GM12865 (cell line): ENCODE results near the gene UBE2Z.

Source experiments
- DNase-seq: peaks from one replicate; pipeline ENCODE4 v3.0.0; 2010; ENCODE audit warnings: low read depth
- H3K4me3 ChIP-seq: 2 replicates; pipeline ENCODE4 v1.5.1; 2011; ENCODE audit warnings: mild to moderate bottlenecking, low read depth, low read length, control low read depth
- CTCF ChIP-seq: IDR thresholded peaks from 2 replicates; pipeline ENCODE4 v1.5.1; 2011; ENCODE audit warnings: low read length, control low read depth, low read depth, inconsistent platforms; ENCODE audit not compliant: insufficient read depth; ENCODE audit errors: missing control alignments

UBE2Z gene

GRCh38 chr17:48890086-48890485 is 18.1 kb upstream of the UBE2Z start:
- no peak for DNase-seq
- TF ChIP-seq CTCF, result no peak
- H3K4me3 ChIP-seq, result no peak overlapping the region

GRCh38 chr17:48892940-48893645 is 15.1 kb upstream of the UBE2Z start:
- DNase-seq, result no peak
- no peak for TF ChIP-seq CTCF
- peak overlapping the region; percentile 85 for H3K4me3 ChIP-seq

- H3K4me3 ChIP-seq, result peak overlapping the region; percentile 85
- no peak for DNase-seq
- TF ChIP-seq CTCF, result no peak
Observed at GRCh38 chr17:48893646-48894508, 14.3 kb upstream of the UBE2Z start.

GRCh38 chr17:48894886-48895285 is 13.3 kb upstream of the UBE2Z start:
- TF ChIP-seq CTCF, result no peak
- no peak for DNase-seq
- H3K4me3 ChIP-seq, result no peak overlapping the region

GRCh38 chr17:48901241-48901640 is 7.0 kb upstream of the UBE2Z start:
- TF ChIP-seq CTCF, result no peak
- DNase-seq, result no peak
- no peak overlapping the region for H3K4me3 ChIP-seq

GRCh38 chr17:48903401-48903800 is 4.8 kb upstream of the UBE2Z start:
- TF ChIP-seq CTCF, result no peak
- no peak for DNase-seq
- H3K4me3 ChIP-seq, result no peak overlapping the region
